Fibroblast of the aortic adventitia (primary cell): ENCODE results near the gene FRMPD4. TPM values are rescaled to one million over a fixed set of nuclear protein-coding genes. Genes with fewer than 3 reads are reported as not detected.

Experiments
- DNase-seq: peaks from one replicate; pipeline ENCODE4 v3.0.0-alpha.2; 2010; ENCODE audit warnings: low read depth
- H3K4me3 ChIP-seq: 2 replicates; pipeline ENCODE4 v1.5.1; 2011; ENCODE audit warnings: low read depth, mild to moderate bottlenecking, control low read depth, low read length, moderate library complexity
- CTCF ChIP-seq: IDR thresholded peaks from 2 replicates; pipeline ENCODE4 v1.5.1; 2011; ENCODE audit warnings: mild to moderate bottlenecking, low read length, control low read depth, inconsistent platforms; ENCODE audit not compliant: insufficient read depth
- total RNA-seq: library from RNA; depleted of rRNA; stranded (reverse); fragments of >200 nt; gene quantifications from 2 replicates; pipeline ENCODE4 v1.2.3, GENCODE V29; 2012; ENCODE audit warnings: low replicate concordance

Gene FRMPD4
- total RNA-seq, 1 donor, result 5.0 TPM

- no peak for TF ChIP-seq CTCF
- no peak overlapping the region for H3K4me3 ChIP-seq
- no peak for DNase-seq
These were observed 578.3 kb downstream of the FRMPD4 start for GRCh38 chrX:12716574-12716973.

GRCh38 chrX:12719837-12720236 lies 581.6 kb downstream of the FRMPD4 start:
- DNase-seq, result no peak
- TF ChIP-seq CTCF, result no peak
- H3K4me3 ChIP-seq, result no peak overlapping the region

GRCh38 chrX:12721042-12721441 lies 582.8 kb downstream of the FRMPD4 start:
- TF ChIP-seq CTCF, result no peak
- DNase-seq, result no peak

GRCh38 chrX:12722314-12722713 lies 584.0 kb downstream of the FRMPD4 start:
- no peak for DNase-seq
- no peak for TF ChIP-seq CTCF
- no peak overlapping the region for H3K4me3 ChIP-seq

More at GRCh38 chrX:12721042-12721441, 582.8 kb downstream of the FRMPD4 start:
- H3K4me3 ChIP-seq, result no peak overlapping the region

GRCh38 chrX:12741416-12741815 lies 603.1 kb downstream of the FRMPD4 start:
- H3K4me3 ChIP-seq, result no peak overlapping the region

GRCh38 chrX:12747433-12747832 lies 609.2 kb downstream of the FRMPD4 start:
- no peak for DNase-seq
- no peak overlapping the region for H3K4me3 ChIP-seq
- no peak for TF ChIP-seq CTCF

More at GRCh38 chrX:12741416-12741815, 603.1 kb downstream of the FRMPD4 start:
- no peak for TF ChIP-seq CTCF
- no peak for DNase-seq

GRCh38 chrX:12751887-12752286 lies 613.6 kb downstream of the FRMPD4 start:
- no peak overlapping the region for H3K4me3 ChIP-seq
- DNase-seq, result no peak
- no peak for TF ChIP-seq CTCF
